NCI-H1436 (cell line): Measurements from ENCODE around the gene EFCAB8.
"Not testable (repeated sequence)": the region's sequence is repeated elsewhere in the genome, so short reads cannot be mapped to it uniquely, and the experiment has no call there.

Source experiments
- DNase-seq: peaks from one replicate; lab custom pipeline; 2025; lab: John Stamatoyannopoulos, UW

EFCAB8 gene

DNA sequence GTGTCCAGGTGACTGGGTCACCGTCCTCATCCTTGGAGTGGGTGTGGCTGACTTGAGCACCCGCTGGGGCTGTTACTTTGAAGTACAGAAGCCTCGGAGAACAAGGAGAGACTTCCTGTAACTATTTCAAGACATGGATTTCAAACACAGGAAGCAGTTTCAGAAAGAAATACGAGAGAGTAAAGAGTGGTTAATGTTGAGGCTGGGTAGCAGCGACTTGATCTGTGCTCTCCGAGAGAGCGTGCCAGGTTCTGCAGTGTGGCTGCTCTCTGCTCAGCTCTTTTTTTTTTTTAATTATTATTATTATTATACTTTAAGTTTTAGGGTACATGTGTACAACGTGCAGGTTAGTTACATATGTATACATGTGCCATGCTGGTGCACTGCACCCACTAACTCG, 17.5 kb upstream of the EFCAB8 start:
- DNase-seq: no peak

- no peak for DNase-seq
These were observed 17.1 kb upstream of the EFCAB8 start for GRCh38 chr20:32841632-32842031.

- DNase-seq: no peak
These were observed 15.8 kb upstream of the EFCAB8 start for GRCh38 chr20:32842688-32843524.

DNA sequence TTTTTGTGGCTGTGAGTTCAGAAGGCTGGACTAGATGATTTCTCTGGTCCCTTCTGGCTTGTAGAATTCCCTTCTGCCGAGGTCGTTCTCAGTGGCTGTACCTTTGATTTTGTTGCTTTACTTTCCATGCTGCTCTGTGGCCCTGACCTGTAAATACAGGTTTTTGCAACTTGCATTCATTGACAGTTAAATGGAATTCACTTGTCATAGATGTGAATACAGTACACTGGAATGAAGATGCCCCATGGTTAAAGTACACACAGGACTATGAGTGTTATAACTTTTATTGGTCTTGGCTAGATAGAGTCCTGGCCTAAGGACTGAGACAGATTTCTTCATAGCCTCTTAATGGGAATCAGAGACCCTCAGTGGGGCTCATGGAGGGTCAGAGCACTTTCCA, 12.9 kb upstream of the EFCAB8 start:
- DNase-seq: no peak

- no peak for DNase-seq
These were observed 11.9 kb upstream of the EFCAB8 start for GRCh38 chr20:32846852-32847251.

- no peak for DNase-seq
These were observed 10.8 kb upstream of the EFCAB8 start for GRCh38 chr20:32847964-32848363.

DNA sequence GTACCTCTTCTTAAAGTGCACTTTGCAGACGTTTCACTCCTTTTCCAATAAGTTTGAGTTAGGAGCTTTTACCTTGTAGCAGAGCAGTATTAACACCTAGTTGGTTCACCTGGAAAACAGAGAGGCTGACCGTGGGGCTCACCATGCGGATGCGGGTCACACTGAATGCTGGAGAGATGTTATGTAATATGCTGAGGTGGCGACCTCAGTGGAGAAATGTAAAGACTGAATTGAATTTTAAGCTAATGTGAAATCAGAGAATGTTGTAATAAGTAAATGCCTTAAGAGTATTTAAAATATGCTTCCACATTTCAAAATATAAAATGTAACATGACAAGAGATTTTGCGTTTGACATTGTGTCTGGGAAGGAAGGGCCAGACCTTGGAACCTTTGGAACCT, 9.9 kb upstream of the EFCAB8 start:
- DNase-seq: no peak

- no peak for DNase-seq
These were observed 9.1 kb upstream of the EFCAB8 start for GRCh38 chr20:32849577-32849976.

GRCh38 chr20:32855387-32855786, 3.3 kb upstream of the EFCAB8 start:
- no peak for DNase-seq

- no peak for DNase-seq
These were observed 534 bp upstream of the EFCAB8 start for GRCh38 chr20:32858189-32858588.

GRCh38 chr20:32861446-32861845, 2.7 kb downstream of the EFCAB8 start:
- no peak for DNase-seq

- DNase-seq: no peak
These were observed 10.8 kb downstream of the EFCAB8 start for GRCh38 chr20:32869562-32869961.

DNA sequence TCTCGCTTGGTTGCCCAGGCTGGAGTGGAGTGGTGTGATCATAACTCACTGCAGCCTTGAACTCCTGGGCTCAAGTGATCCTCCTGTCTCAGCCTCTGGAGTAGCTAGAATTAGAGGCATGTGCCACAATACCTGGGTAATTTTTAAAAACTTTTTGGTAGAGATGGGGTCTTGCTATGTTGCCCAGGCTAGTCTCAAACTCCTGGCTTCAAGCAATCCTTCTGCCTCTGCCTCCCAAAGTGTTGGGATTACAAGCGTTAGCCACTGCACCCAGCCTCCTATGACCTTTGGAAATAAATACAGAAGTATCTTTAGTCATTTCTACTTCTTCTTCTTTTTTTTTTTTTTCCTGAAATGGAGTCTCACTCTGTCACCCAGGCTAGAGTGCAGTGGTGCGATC, 11.8 kb downstream of the EFCAB8 start:
- DNase-seq: not testable (repeated sequence)

DNA sequence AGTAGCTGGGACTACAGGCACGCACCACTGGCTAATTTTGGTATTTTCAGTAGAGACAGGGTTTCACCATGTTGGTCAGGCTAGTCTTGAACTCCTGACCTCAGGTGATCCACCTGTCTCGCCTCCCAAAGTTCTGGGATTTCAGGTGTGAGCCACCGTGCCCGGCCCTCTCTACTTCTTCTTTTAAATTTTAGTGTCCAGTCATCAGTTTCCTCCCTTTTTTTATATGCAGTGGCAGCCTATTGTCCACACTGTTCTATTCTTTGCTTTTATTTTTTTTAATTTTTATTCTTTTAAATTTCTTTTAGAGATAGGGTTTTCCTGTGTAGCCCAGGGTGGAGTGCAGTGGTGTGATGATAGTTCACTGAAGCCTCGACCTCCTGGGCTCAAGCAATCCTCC, 12.3 kb downstream of the EFCAB8 start:
- no peak for DNase-seq

DNA sequence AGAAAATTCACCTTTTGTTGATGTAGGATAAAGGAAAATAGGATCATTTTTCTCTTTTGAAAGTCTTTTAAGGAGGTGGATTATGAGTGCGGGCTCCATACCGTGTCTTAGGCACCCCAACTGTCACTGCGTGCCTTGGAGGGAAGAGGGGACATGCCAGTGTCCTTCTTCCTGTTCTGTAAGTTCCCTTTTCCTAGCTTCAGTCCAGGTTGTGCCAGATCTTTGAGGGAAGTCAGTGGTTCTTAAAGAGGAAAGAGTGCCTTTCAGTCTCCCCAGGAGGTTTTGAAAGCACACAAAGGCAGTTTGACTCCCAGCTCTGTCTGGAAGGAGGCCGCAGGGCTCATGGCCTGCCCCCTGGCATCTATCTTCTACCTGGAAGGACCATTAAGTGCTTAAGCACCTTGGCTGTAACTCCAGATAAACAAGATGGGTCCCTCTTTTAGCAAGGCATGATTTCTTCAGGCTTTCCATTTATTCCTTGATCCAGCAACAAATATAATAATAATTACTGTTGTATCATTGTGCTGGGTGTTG, 13.0 kb downstream of the EFCAB8 start:
- no peak for DNase-seq

DNA sequence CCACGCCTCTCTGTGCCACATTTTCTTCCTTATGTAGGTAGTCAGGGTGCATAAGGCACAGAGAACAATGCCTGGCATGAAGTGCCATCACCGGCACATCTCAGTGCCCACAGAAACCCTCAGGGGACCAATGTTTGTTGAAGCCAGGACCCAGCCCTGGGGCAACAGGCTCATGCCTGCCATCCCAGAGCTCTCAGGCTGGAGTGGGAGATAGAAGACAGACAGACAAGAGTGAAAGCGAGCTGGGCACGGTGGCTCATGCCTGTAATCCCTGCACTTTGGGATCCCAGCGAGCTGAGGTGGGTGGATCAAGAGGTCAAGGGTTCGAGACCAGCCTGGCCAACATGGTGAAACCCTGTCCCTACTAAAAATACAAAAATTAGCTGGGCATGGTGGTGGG, 13.5 kb downstream of the EFCAB8 start:
- no peak for DNase-seq

- DNase-seq: no peak
These were observed 16.9 kb downstream of the EFCAB8 start for GRCh38 chr20:32875673-32876072.

GRCh38 chr20:32877507-32877906, 18.8 kb downstream of the EFCAB8 start:
- DNase-seq: no peak

GRCh38 chr20:32878820-32879219, 20.1 kb downstream of the EFCAB8 start:
- DNase-seq: no peak

- DNase-seq: no peak
These were observed 20.8 kb downstream of the EFCAB8 start for GRCh38 chr20:32879538-32879937.

DNA sequence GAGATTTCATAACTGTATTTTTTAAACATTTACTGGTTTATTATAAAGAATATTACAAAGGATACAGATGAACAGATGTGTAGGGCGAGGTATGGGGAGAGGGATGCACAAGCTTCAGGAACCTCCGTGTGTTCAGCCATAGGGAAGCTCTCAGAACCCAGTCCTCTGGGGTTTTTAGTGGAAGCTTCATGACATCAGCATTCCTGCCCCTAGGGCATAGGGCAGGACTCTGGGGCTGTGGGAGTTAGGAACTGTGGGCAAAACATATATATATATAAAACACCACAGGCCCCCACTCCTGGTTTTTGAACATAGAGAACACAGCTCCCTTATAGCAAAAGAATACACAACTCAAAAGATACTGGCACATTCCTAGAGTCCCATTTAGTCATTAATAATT, 21.9 kb downstream of the EFCAB8 start:
- no peak for DNase-seq

DNA sequence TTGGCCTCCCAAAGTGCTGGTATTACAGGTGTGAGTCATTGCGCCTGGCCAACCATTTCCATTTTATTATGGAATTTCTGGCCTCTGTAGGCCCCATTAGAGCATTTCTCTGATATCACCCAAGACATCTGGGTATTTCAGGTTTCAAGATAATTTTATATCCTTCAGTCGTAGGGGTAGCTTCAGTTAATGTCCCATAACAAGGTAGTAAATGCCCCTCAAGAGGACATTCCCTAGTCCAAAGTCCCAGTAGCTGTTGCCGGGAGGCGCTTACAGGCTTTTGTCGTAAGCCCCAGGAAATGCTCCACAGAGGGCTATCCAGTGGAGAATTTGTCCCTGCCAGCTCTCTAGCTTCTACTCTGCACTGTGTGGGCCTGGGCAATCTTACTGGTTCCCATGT, 24.4 kb downstream of the EFCAB8 start:
- no peak for DNase-seq

GRCh38 chr20:32885185-32885584, 26.5 kb downstream of the EFCAB8 start:
- no peak for DNase-seq

DNA sequence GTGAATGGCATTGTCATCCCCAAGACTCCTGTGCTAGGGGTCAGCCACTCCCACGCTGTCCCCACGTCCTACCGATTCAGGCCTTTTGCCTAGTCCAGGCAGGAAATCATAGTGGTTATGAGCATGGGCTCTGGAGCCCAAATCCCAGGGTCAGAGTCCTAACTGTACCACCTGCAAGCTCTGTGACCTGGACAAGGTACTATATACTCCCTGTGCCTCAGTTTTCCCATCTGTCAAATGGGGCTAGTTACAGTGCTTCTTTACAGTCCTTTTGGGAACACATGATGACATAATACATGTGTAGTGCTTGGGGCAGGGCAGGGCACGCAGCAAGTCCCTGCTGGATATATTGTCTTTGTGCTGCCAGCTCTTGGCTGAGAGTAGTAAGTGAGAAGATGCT, 27.2 kb downstream of the EFCAB8 start:
- DNase-seq: no peak
